ENCODE data around the gene ETF1.

DNA sequence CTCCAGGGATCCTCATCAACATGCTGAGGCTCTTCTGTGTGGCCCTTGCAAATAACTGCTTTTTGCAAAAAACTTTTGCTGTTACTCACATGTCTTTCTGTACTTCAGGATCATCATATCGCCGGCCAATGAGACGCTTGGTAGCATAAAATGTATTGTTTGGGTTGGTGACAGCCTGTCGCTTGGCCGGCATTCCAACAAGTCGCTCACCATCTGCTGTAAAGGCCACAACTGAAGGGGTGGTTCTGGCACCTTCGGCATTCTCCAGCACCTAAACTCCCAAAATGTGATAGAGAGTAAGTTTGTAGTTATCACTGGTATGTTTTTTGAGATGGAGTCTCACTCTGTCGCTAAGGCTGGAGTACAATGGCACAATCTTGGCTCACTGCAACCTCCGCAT lies 27.8 kb upstream of the ETF1 start:
- TF ChIP-seq ZBTB7A (IDR thresholded peaks at IDR 0.05; ENCODE audit: low read depth) (no peak), YY1 (IDR thresholded peaks at IDR 0.05; ENCODE audit: low read depth) (no peak), REST (IDR thresholded peaks at IDR 0.05; ENCODE audit: low read depth) (no peak), FOXM1 (IDR thresholded peaks at IDR 0.05; ENCODE audit: borderline replicate concordance, low read depth) (no peak), TAF1 (IDR thresholded peaks at IDR 0.05; ENCODE audit: low read depth) (no peak), EGR1 (IDR thresholded peaks at IDR 0.05) (no peak), CREB1 (IDR thresholded peaks at IDR 0.05; ENCODE audit: low read depth) (no peak)
